Neural cell (in vitro differentiated cells): ENCODE data around the gene CGB1. TPM values are rescaled to one million over a fixed set of nuclear protein-coding genes. Genes with fewer than 3 reads are reported as not detected.

ENCODE experiments used
- H2AFZ ChIP-seq: fragments of 200-600, 300-800 bp; sonication (generic), shearing (Covaris generic); 2 replicates; pipeline ENCODE4 v1.6.0; 2014; ENCODE audit warnings: low read depth, mild to moderate bottlenecking, antibody characterized with exemption, low read length, moderate library complexity
- H3F3A ChIP-seq: fragments of 200-600 bp; shearing (Covaris generic); 2 replicates; pipeline ENCODE4 v1.6.1; 2016; ENCODE audit warnings: mild to moderate bottlenecking, moderate library complexity, mixed read lengths, antibody characterized with exemption, low read length; ENCODE audit not compliant: insufficient read depth, poor library complexity, severe bottlenecking
- H3K27ac ChIP-seq: fragments of 200-600, 300-800 bp; sonication (generic), shearing (Covaris generic); 2 replicates; pipeline ENCODE4 v1.5.1; 2014; ENCODE audit warnings: mild to moderate bottlenecking, low read length, moderate library complexity
- H3K27me3 ChIP-seq: fragments of 300-800, 200-600 bp; sonication (generic), shearing (Covaris generic); 2 replicates; pipeline ENCODE4 v1.6.0; 2014; ENCODE audit warnings: mild to moderate bottlenecking, low read depth, low read length, moderate library complexity; ENCODE audit not compliant: insufficient read depth
- H3K36me3 ChIP-seq: fragments of 300-800, 200-600 bp; sonication (generic), shearing (Covaris generic); 2 replicates; pipeline ENCODE4 v1.5.1; 2014; ENCODE audit warnings: mild to moderate bottlenecking, antibody characterized with exemption, low read length, moderate library complexity; ENCODE audit not compliant: insufficient read depth
- H3K4me2 ChIP-seq: fragments of 300-800, 200-600 bp; sonication (generic), shearing (Covaris generic); 2 replicates; pipeline ENCODE4 v1.6.0; 2014; ENCODE audit warnings: mild to moderate bottlenecking, low read length
- H3K4me3 ChIP-seq: fragments of 300-800, 200-600 bp; sonication (generic), shearing (Covaris generic); 2 replicates; pipeline ENCODE4 v1.5.1; 2014; ENCODE audit warnings: mild to moderate bottlenecking, low read length, moderate library complexity
- H3K79me2 ChIP-seq: fragments of 200-600 bp; shearing (Covaris generic); replicated peaks from 2 replicates; pipeline ENCODE4 v1.6.0; 2014; ENCODE audit warnings: mild to moderate bottlenecking, low read length, moderate library complexity; ENCODE audit not compliant: insufficient read depth
- H3K9ac ChIP-seq: fragments of 300-800, 200-600 bp; sonication (generic), shearing (Covaris generic); 2 replicates; pipeline ENCODE4 v1.6.1; 2016; ENCODE audit warnings: mild to moderate bottlenecking, low read length, mixed read lengths
- H3K9me2 ChIP-seq: fragments of 200-600 bp; shearing (Covaris generic); 2 replicates; pipeline ENCODE4 v1.6.1; 2016; ENCODE audit warnings: mild to moderate bottlenecking, low read length, mixed read lengths; ENCODE audit not compliant: insufficient read depth
- H3K9me3 ChIP-seq: fragments of 200-600, 300-800 bp; sonication (generic), shearing (Covaris generic); 2 replicates; pipeline ENCODE4 v1.6.1; 2016; ENCODE audit warnings: mild to moderate bottlenecking, mixed run types, low read length, moderate library complexity, mixed read lengths
- H4K20me1 ChIP-seq: fragments of 200-600 bp; shearing (Covaris generic); 2 replicates; pipeline ENCODE4 v1.6.1; 2016; ENCODE audit warnings: mild to moderate bottlenecking, mixed run types; ENCODE audit not compliant: insufficient read depth
- EP300 ChIP-seq: fragments of 450-650 bp; conservative IDR thresholded peaks from 2 replicates; pipeline ENCODE4 v1.6.1; 2014; ENCODE audit warnings: antibody characterized with exemption, mild to moderate bottlenecking, moderate library complexity; ENCODE audit not compliant: poor library complexity, severe bottlenecking
- EZH2 ChIP-seq: fragments of 200-600, 300-800 bp; shearing (Covaris generic), sonication (generic); IDR thresholded peaks from 2 replicates; pipeline ENCODE4 v1.6.1; 2014; ENCODE audit warnings: antibody characterized with exemption, low read length, borderline replicate concordance, mild to moderate bottlenecking; ENCODE audit not compliant: insufficient read depth, poor library complexity, severe bottlenecking
- MXI1 ChIP-seq: fragments of 450-650 bp; conservative IDR thresholded peaks from 2 replicates; pipeline ENCODE4 v1.6.1; 2014; ENCODE audit warnings: antibody characterized with exemption, mild to moderate bottlenecking; ENCODE audit not compliant: poor library complexity, severe bottlenecking
- POLR2AphosphoS5 ChIP-seq: IDR thresholded peaks from 2 replicates; pipeline ENCODE4 v1.6.1; 2012
- RAD21 ChIP-seq: fragments of 450-650 bp; conservative IDR thresholded peaks from 2 replicates; pipeline ENCODE4 v1.6.1; 2014; ENCODE audit warnings: antibody characterized with exemption, mild to moderate bottlenecking, moderate library complexity
- SMC3 ChIP-seq: fragments of 450-650 bp; conservative IDR thresholded peaks from 2 replicates; pipeline ENCODE4 v1.6.1; 2014; ENCODE audit warnings: antibody characterized with exemption, mild to moderate bottlenecking, moderate library complexity; ENCODE audit not compliant: poor library complexity
- TAF1 ChIP-seq: IDR thresholded peaks from 2 replicates; pipeline ENCODE4 v1.6.1; 2012; ENCODE audit warnings: low read depth
- polyA plus RNA-seq: library from polyadenylated mRNA; depleted of rRNA; stranded (reverse); fragments of >200 nt; gene quantifications from 2 replicates; pipeline ENCODE4 v1.2.3, GENCODE V29; 2014
- TF ChIP-seq, protein P1 (sequence below): fragments of 450-650 bp; IDR thresholded peaks from 2 replicates; pipeline ENCODE4 v1.5.1; 2014; ENCODE audit warnings: antibody characterized with exemption, mild to moderate bottlenecking, moderate library complexity; ENCODE audit not compliant: poor library complexity, severe bottlenecking
- TF ChIP-seq, protein P2 (sequence below): IDR thresholded peaks from 2 replicates; pipeline ENCODE4 v1.6.1; 2012; ENCODE audit warnings: borderline replicate concordance

CGB1 gene
- polyA plus RNA-seq, 1 donor from 2014 or later: not detected

DNA sequence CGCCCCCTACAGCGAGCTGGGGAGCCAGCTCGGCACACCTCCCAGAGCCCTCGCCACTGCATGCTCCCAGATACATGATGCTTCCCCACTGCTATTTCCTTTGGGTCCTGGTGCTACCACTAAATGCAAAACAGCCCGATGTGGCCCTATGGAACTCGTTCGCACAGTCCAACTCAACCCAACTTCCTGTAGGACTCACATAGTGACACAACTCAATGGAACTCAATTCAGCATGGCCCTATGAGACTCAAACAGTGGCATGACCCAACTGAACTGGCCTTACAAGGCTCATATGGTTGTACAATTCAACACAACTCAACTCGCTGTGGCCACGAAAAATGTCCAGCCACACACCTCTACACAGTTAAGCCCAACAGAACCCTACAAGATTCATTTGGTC, 32.3 kb upstream of the CGB1 start:
- no peaks in the 10 kb centered on the region for H3K9me3 ChIP-seq
- H3K36me3 ChIP-seq: no peaks in the 10 kb centered on the region
- H3K79me2 ChIP-seq: no peaks in the 10 kb centered on the region
- no peak overlapping the region for H3K4me3 ChIP-seq
- no peak overlapping the region for H3K9ac ChIP-seq
- H3K4me2 ChIP-seq: no peak overlapping the region
- H3K27me3 ChIP-seq: peaks cover 60% of the 10 kb centered on the region
- no peak overlapping the region for H2AFZ ChIP-seq
- H3K9me2 ChIP-seq: no peaks in the 10 kb centered on the region
- TF ChIP-seq TAF1: no peak
- TF ChIP-seq, protein P1, sequence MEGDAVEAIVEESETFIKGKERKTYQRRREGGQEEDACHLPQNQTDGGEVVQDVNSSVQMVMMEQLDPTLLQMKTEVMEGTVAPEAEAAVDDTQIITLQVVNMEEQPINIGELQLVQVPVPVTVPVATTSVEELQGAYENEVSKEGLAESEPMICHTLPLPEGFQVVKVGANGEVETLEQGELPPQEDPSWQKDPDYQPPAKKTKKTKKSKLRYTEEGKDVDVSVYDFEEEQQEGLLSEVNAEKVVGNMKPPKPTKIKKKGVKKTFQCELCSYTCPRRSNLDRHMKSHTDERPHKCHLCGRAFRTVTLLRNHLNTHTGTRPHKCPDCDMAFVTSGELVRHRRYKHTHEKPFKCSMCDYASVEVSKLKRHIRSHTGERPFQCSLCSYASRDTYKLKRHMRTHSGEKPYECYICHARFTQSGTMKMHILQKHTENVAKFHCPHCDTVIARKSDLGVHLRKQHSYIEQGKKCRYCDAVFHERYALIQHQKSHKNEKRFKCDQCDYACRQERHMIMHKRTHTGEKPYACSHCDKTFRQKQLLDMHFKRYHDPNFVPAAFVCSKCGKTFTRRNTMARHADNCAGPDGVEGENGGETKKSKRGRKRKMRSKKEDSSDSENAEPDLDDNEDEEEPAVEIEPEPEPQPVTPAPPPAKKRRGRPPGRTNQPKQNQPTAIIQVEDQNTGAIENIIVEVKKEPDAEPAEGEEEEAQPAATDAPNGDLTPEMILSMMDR: no peak
- TF ChIP-seq SMC3: no peak
- no peak overlapping the region for H3K27ac ChIP-seq
- H3F3A ChIP-seq: no peaks in the 10 kb centered on the region
- H4K20me1 ChIP-seq: no peaks in the 10 kb centered on the region

DNA sequence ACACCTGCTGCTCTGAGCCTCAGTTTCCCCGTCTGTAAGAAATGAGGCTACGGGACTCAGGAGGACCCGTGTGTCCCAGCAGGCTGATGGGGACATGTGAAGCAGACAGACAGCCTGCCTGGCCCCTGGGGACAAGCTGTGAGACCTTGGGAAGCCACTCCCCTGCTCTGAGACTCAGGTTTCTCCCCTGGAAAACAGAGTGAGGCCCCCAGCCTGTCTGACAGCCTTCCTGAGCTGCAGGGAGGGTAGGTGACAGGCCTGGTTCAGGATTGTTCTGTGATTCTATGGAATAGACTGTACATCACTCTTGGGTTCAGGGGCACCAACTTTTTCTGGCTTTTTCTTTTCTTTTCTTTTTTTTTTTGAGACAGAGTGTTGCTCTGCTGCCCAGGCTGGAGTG, 30.9 kb upstream of the CGB1 start:
- no peak overlapping the region for H3K27ac ChIP-seq
- H3K36me3 ChIP-seq: no peaks in the 10 kb centered on the region
- TF ChIP-seq, protein P2, sequence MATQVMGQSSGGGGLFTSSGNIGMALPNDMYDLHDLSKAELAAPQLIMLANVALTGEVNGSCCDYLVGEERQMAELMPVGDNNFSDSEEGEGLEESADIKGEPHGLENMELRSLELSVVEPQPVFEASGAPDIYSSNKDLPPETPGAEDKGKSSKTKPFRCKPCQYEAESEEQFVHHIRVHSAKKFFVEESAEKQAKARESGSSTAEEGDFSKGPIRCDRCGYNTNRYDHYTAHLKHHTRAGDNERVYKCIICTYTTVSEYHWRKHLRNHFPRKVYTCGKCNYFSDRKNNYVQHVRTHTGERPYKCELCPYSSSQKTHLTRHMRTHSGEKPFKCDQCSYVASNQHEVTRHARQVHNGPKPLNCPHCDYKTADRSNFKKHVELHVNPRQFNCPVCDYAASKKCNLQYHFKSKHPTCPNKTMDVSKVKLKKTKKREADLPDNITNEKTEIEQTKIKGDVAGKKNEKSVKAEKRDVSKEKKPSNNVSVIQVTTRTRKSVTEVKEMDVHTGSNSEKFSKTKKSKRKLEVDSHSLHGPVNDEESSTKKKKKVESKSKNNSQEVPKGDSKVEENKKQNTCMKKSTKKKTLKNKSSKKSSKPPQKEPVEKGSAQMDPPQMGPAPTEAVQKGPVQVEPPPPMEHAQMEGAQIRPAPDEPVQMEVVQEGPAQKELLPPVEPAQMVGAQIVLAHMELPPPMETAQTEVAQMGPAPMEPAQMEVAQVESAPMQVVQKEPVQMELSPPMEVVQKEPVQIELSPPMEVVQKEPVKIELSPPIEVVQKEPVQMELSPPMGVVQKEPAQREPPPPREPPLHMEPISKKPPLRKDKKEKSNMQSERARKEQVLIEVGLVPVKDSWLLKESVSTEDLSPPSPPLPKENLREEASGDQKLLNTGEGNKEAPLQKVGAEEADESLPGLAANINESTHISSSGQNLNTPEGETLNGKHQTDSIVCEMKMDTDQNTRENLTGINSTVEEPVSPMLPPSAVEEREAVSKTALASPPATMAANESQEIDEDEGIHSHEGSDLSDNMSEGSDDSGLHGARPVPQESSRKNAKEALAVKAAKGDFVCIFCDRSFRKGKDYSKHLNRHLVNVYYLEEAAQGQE: no peak
- TF ChIP-seq EZH2 (no peak), MXI1 (no peak)
- H3K9me3 ChIP-seq: no peaks in the 10 kb centered on the region
- no peaks in the 10 kb centered on the region for H3K9me2 ChIP-seq
- no peak overlapping the region for H2AFZ ChIP-seq
- H3F3A ChIP-seq: no peaks in the 10 kb centered on the region
- no peak overlapping the region for H3K9ac ChIP-seq
- no peaks in the 10 kb centered on the region for H4K20me1 ChIP-seq
- H3K4me3 ChIP-seq: no peak overlapping the region
- H3K79me2 ChIP-seq: no peaks in the 10 kb centered on the region
- no peak overlapping the region for H3K4me2 ChIP-seq
- peaks cover 47% of the 10 kb centered on the region for H3K27me3 ChIP-seq

DNA sequence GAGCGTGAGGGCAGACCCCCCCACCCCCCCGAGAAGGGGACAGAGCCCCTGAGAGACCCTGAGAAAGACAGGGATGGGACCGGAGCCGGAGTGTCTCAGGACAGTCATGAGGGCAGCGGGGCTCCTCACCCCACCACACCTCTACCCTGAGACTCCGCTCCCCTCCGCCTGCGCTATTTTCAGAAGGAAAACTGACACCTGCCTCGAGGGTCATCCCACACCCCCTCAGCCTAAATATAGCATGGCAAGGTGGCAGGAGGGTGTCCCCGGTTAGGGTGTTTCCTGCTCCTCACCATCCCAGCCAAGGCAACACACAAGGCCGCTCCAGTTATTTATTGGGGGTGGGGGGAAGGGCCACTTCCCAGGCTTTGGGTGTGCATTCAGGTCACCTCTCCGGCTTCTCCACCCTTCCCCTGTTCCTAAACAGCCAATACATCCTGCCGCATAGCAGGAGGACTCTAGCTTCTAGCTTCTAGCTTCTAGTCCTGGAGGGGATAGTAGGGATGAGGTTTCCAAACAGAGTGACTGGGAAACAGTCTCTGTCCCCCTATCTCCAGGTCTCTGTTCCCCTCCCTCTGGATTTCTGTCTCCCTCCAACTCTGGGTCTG, 29.3 kb upstream of the CGB1 start:
- TF ChIP-seq SMC3 (no peak), RAD21 (no peak), EZH2 (no peak), EP300 (no peak), POLR2AphosphoS5 (no peak), TAF1 (no peak), MXI1 (no peak)
- TF ChIP-seq, protein P2: no peak
- TF ChIP-seq, protein P1: no peak
- Histone ChIP-seq H2AFZ (no peak overlapping the region), H3K9ac (no peak overlapping the region), H3K27me3 (peaks cover 35% of the 10 kb centered on the region), H3K4me3 (no peak overlapping the region), H4K20me1 (no peaks in the 10 kb centered on the region), H3K36me3 (no peaks in the 10 kb centered on the region), H3K4me2 (no peak overlapping the region), H3F3A (no peaks in the 10 kb centered on the region), H3K9me2 (no peaks in the 10 kb centered on the region), H3K27ac (no peak overlapping the region), H3K79me2 (no peaks in the 10 kb centered on the region), H3K9me3 (no peaks in the 10 kb centered on the region)
